Endodermal cell (in vitro differentiated cells): Measurements from ENCODE around the gene EIF4A3. TPM values are rescaled to one million over a fixed set of nuclear protein-coding genes. Genes with fewer than 3 reads are reported as not detected.
A peak's percentile ranks its signal among the peaks of the same experiment; 100 is the strongest.

Source experiments
- DNase-seq: peaks from one replicate; pipeline ENCODE4 v3.0.0-alpha.2; 2017
- H3K27ac ChIP-seq: 2 replicates; pipeline ENCODE4 v1.5.1; 2013; ENCODE audit warnings: mild to moderate bottlenecking, low read depth, low read length, moderate library complexity
- H3K27me3 ChIP-seq: 2 replicates; pipeline ENCODE4 v1.6.1; 2013; ENCODE audit warnings: mild to moderate bottlenecking, low read length, moderate library complexity; ENCODE audit not compliant: insufficient read depth, control insufficient read depth, poor library complexity, severe bottlenecking
- H3K36me3 ChIP-seq: 2 replicates; pipeline ENCODE4 v1.7.0; 2013; ENCODE audit warnings: mild to moderate bottlenecking, low read length, moderate library complexity; ENCODE audit not compliant: control insufficient read depth, insufficient read depth
- H3K4me1 ChIP-seq: one replicate; pipeline ENCODE4 v1.7.0; 2013; ENCODE audit warnings: low read length; ENCODE audit not compliant: control insufficient read depth, insufficient read depth
- H3K4me3 ChIP-seq: 2 replicates; pipeline ENCODE4 v1.5.1; 2013; ENCODE audit warnings: mild to moderate bottlenecking, low read length, moderate library complexity
- H3K9ac ChIP-seq: 2 replicates; pipeline ENCODE4 v1.6.1; 2013; ENCODE audit warnings: mild to moderate bottlenecking, low read length, moderate library complexity; ENCODE audit not compliant: poor library complexity, severe bottlenecking; ENCODE audit errors: extremely low read depth
- H3K9me3 ChIP-seq: 2 replicates; pipeline ENCODE4 v1.6.1; 2013; ENCODE audit warnings: mild to moderate bottlenecking, low read length, moderate library complexity; ENCODE audit not compliant: control insufficient read depth
- H3K27ac Mint-ChIP-seq: 2 replicates; pipeline ENCODE4 v1.8.0; 2020; ENCODE audit warnings: mixed read lengths
- H3K27me3 Mint-ChIP-seq: 2 replicates; pipeline ENCODE4 v1.8.0; 2021; ENCODE audit warnings: mild to moderate bottlenecking, mixed read lengths; ENCODE audit not compliant: insufficient read depth
- H3K36me3 Mint-ChIP-seq: 2 replicates; pipeline ENCODE4 v1.8.0; 2020; ENCODE audit warnings: low read depth, mixed read lengths
- H3K4me1 Mint-ChIP-seq: 2 replicates; pipeline ENCODE4 v1.8.0; 2020; ENCODE audit warnings: mixed read lengths
- H3K4me3 Mint-ChIP-seq: 2 replicates; pipeline ENCODE4 v1.8.0; 2020; ENCODE audit warnings: mild to moderate bottlenecking, moderate library complexity, mixed read lengths
- H3K9me3 Mint-ChIP-seq: 2 replicates; pipeline ENCODE4 v1.8.0; 2020; ENCODE audit warnings: mild to moderate bottlenecking, mixed read lengths
- WGBS, 2 experiments: methylation state at CpG; one replicate each; pipeline versions ENCODE4 v1.1.5 to v1.1.7; 2013; ENCODE audit warnings: missing lambda C conversion rate in 2 of 2, mixed read lengths in 1 of 2; ENCODE audit not compliant: insufficient coverage in 1 of 2, insufficient read length in 1 of 2; 5-methylcytosine and 5-hydroxymethylcytosine counted together
- total RNA-seq, 2 donors: library from RNA; stranded (reverse); fragmentation: NEBNext Ultra II Directional in 1 of 2; extraction: Animal tissue kit (Norgen Biotek cat#: 25700) in 1 of 2; gene quantifications; 2 replicates in 1 of 2; 3 replicates in 1 of 2; pipeline ENCODE4 v1.2.1, GENCODE V29; 2021
- TF ChIP-seq, protein P1 (sequence below): fragments of 200-600 bp; sonication (generic); conservative IDR thresholded peaks from 2 replicates; pipeline ENCODE4 v1.5.0; 2021; ENCODE audit warnings: antibody characterized with exemption, mild to moderate bottlenecking

Gene EIF4A3
- total RNA-seq, 2 donors from 2014 or later: 107 to 110 TPM

- Histone ChIP-seq H3K9ac (peak overlapping the region; percentile 83), H3K36me3 (peaks cover 53% of the 10 kb centered on the region), H3K27me3 (no peaks in the 10 kb centered on the region), H3K4me3 (peak overlapping the region; percentile 96), H3K4me1 (no peaks in the 10 kb centered on the region), H3K9me3 (no peaks in the 10 kb centered on the region), H3K27ac (no peak overlapping the region)
- 71 to 72% methylated on average over 6 to 10 of the region's 10 CpGs for WGBS, 2 experiments
- no peak for DNase-seq
- peaks cover 16% of the 10 kb centered on the region for H3K4me1 Mint-ChIP-seq
- TF ChIP-seq, protein P1, sequence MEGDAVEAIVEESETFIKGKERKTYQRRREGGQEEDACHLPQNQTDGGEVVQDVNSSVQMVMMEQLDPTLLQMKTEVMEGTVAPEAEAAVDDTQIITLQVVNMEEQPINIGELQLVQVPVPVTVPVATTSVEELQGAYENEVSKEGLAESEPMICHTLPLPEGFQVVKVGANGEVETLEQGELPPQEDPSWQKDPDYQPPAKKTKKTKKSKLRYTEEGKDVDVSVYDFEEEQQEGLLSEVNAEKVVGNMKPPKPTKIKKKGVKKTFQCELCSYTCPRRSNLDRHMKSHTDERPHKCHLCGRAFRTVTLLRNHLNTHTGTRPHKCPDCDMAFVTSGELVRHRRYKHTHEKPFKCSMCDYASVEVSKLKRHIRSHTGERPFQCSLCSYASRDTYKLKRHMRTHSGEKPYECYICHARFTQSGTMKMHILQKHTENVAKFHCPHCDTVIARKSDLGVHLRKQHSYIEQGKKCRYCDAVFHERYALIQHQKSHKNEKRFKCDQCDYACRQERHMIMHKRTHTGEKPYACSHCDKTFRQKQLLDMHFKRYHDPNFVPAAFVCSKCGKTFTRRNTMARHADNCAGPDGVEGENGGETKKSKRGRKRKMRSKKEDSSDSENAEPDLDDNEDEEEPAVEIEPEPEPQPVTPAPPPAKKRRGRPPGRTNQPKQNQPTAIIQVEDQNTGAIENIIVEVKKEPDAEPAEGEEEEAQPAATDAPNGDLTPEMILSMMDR: no peak
- H3K9me3 Mint-ChIP-seq: no peaks in the 10 kb centered on the region
- H3K27me3 Mint-ChIP-seq: no peaks in the 10 kb centered on the region
- peak overlapping the region; percentile 1 for H3K27ac Mint-ChIP-seq
- H3K36me3 Mint-ChIP-seq: peaks cover 44% of the 10 kb centered on the region
- H3K4me3 Mint-ChIP-seq: peak overlapping the region; percentile 79
These were observed 1.6 kb downstream of the EIF4A3 start for GRCh38 chr17:80145076-80146075.

GRCh38 chr17:80142929-80143328, 4.0 kb downstream of the EIF4A3 start:
- Mint-ChIP-seq H3K36me3 (peaks cover 63% of the 10 kb centered on the region), H3K4me1 (peaks cover 12% of the 10 kb centered on the region), H3K27ac (no peak overlapping the region), H3K9me3 (no peaks in the 10 kb centered on the region), H3K4me3 (no peak overlapping the region), H3K27me3 (no peaks in the 10 kb centered on the region)
- TF ChIP-seq, protein P1: no peak
- DNase-seq: peak; percentile 9
- no peaks in the 10 kb centered on the region for H3K27me3 ChIP-seq
- H3K4me3 ChIP-seq: no peak overlapping the region
- no peaks in the 10 kb centered on the region for H3K4me1 ChIP-seq
- H3K9ac ChIP-seq: no peak overlapping the region
- 93 to 97% methylated on average over 4 to 5 of the region's 6 CpGs for WGBS, 2 experiments
- no peaks in the 10 kb centered on the region for H3K9me3 ChIP-seq
- H3K36me3 ChIP-seq: peaks cover 71% of the 10 kb centered on the region
- H3K27ac ChIP-seq: no peak overlapping the region

GRCh38 chr17:80141463-80142165, 5.3 kb downstream of the EIF4A3 start:
- H3K4me1 ChIP-seq: no peaks in the 10 kb centered on the region
- Mint-ChIP-seq H3K9me3 (no peaks in the 10 kb centered on the region), H3K4me1 (peaks cover 12% of the 10 kb centered on the region), H3K36me3 (peaks cover 76% of the 10 kb centered on the region), H3K27me3 (no peaks in the 10 kb centered on the region), H3K4me3 (no peak overlapping the region), H3K27ac (no peak overlapping the region)
- DNase-seq: peak; percentile 31
- H3K36me3 ChIP-seq: peaks cover 84% of the 10 kb centered on the region
- H3K4me3 ChIP-seq: no peak overlapping the region
- H3K9ac ChIP-seq: no peak overlapping the region
- TF ChIP-seq, protein P1: no peak
- no peaks in the 10 kb centered on the region for H3K27me3 ChIP-seq
- WGBS, 2 experiments: 96% methylated on average over 4 to 6 of the region's 7 CpGs
- H3K27ac ChIP-seq: no peak overlapping the region
- H3K9me3 ChIP-seq: no peaks in the 10 kb centered on the region
